ENCODE measurements around the gene BMP8B.

BMP8B gene

GRCh38 chr1:39757501-39757900, 31.2 kb downstream of the BMP8B start:
- no peak for FAIRE-seq

GRCh38 chr1:39755965-39756659, 32.6 kb downstream of the BMP8B start:
- no peak for FAIRE-seq

GRCh38 chr1:39754906-39755504, 33.7 kb downstream of the BMP8B start:
- no peak for FAIRE-seq

GRCh38 chr1:39754026-39754570, 34.6 kb downstream of the BMP8B start:
- no peak for FAIRE-seq

DNA sequence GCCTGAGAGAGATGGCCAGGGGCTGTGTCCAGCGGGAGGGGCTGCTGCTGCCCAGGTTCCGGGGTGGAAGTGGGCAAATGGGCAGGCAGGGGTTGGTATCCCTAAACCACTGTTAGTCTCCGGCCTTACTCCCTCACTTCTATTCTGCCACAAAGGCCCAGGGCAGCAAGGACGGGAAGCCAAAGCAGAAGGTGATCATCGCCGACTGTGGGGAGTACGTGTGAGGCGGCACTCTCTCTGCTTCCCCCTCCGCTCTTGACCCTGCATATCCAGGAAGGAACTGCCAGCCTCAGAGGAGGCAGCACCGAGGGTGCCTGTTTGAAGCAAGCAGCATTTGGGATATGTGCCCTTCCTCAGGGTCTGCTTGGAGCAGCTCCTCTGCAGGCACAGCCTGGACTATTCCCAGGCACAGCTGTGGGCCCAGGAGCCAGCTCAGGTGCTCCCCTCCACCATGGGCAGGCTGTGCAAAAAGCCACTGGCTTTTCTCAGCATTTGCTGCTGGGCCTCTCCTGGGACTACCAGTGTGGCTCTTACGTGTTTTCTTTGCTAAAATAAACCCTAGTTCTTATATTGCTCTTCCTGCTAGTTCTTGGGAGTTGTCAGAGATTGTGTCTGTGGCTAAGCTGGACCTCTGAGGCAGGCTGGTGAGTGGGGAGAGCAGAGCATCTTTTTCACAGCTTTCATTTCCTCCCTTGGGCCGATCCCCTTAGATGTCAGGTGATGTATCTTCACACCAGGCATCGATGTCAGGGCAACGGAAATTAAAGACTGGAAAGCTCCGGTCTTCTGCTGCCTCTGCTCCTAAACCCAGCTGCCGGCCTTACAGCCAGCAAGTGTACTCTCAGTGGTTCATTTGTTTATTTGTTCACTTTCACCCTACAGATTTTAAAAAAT, 35.3 kb downstream of the BMP8B start:
- FAIRE-seq: no peak

GRCh38 chr1:39752703-39753102, 36.0 kb downstream of the BMP8B start:
- no peak for FAIRE-seq

DNA sequence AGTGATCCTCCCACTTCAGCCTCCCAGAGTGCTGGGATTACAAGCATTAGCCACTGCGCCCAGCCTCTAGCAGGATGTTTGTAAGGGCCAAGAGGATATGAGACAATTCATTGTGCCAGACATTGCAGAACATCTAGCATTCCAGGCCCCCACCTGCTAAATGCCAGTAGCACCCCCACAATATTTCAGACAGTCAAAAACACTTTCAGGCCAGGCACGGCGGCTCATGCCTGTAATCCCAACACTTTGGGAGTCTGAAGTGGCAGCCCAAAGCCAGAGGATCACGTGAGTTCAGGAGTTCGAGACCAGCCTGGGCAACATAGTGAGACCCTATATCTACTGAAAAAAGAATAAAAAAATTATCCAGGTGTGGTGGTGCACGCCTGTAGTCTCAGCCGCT, 37.1 kb downstream of the BMP8B start:
- FAIRE-seq: no peak

DNA sequence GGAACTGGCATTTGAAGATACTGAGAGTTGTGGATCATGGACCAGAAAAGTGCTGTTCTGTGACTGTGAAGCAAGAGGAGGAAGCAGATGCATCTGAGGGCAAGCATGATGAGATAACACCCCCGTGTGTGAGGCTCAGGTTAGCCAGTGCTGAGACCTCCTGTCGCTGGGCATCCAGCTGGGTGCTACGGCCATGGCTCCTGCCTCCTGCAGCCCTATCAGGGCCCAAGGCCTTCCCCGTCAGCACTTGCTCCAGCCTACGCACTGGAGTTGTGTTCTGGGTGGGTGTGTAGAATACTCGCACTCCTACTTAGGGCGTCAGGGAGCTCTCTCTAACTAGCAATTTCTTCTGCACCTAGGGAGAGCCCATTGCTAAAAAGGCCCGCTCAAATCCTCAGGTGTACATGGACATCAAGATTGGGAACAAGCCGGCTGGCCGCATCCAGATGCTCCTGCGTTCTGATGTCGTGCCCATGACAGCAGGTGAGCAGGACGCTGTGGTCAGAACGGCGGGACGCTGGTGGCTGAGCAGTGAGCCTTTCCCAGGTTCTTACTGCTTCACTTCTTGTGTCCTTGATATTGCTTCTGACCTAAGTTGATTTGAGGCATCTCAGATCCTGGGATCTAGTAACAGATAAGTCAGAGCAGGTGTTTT, 43.5 kb downstream of the BMP8B start:
- FAIRE-seq: no peak

DNA sequence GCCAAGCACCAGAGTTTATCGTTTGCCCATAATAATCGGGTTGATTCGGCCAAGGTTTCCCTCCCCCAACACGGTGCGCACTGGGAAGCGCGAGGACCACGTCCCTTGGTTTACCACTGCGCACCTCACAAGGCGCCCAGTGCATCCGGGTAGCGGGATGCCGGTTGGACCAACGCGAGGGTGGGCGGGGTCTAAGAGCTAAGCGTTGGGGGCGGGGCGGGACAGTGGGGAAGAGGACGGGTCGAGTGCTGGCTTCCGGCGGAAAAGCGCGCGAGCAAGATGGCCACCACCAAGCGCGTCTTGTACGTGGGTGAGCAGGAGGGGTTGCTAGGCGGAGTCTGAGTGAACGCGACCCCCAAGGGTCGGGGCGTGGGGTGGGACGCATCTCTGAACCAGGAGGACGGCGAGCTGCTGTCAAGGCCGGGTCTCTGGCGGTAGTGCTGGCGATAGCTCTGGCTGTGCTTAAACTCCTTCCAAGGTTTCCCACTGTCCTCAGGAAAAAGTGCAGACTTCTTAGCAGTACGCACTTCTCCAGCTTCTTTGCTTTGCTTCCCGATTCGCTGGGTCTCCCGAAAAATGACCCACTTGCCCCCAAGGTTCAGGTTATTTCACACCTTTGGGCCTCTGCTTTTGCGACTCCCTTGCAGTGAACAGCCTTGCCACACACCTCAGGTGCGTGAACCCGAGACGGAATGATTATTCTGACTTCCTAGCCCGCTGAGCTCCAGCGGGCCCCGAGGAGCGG, 49.9 kb downstream of the BMP8B start, which contains the start of gene PPIE:
Gene PPIE (plus strand): TSS at position 261 of the 745 bp plus-strand sequence. CDS start 19 bp downstream, at position 280.
- no peak for FAIRE-seq

DNA sequence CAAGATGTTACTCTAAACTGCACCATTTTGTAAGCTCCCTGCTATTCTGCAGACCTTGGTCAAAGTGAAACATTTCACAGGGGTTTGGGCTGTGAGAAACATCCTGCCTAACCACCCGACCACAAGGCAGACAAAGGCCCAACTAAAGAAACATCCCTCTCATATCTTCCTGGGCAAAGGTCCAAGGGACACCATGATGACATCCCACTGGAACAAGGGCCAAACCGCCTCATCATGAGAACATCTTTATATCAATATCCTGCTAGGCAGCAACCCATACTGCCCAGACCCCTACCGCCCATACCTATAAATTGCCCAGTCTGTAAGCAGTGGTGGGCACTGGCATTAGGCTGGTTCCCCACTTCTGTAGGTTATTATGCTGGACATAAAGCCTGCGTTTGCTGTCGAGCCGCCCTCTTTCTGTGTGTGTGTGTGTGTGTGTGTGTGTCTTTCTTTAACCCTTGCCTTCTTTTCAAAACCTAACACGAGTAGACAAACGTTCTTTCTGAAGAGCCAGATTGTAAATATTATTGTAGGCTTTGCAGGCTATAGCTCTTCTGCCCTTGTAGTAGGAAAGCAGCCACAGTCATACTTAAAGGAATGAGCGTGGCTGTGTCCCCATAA, 51.0 kb downstream of the BMP8B start:
- FAIRE-seq: no peak

- FAIRE-seq: no peak
These were observed 52.9 kb downstream of the BMP8B start for GRCh38 chr1:39735731-39736130.

DNA sequence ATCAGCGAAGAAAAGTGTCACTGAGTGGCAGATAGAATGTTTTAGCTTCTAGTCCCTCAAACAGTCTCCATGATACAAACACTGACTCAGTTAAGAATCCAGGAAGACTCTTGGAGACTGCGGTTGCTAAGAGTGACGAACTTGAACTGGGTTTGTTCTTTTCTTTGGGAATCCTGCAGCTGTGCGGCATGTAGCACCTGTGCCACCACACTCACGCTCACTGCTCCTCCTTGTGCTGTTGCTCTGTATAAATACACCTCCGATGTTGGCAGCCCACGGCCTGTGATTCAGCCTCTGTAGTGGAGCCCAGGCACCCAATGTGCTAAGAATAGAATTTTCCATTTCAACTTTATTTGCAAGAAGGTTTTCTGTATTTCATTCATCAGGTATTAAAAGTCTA, 55.5 kb downstream of the BMP8B start:
- FAIRE-seq: no peak

- FAIRE-seq: no peak
These were observed 55.9 kb downstream of the BMP8B start for GRCh38 chr1:39732730-39733129.

- FAIRE-seq: no peak
These were observed 58.8 kb downstream of the BMP8B start for GRCh38 chr1:39729842-39730241.

- no peak for FAIRE-seq
These were observed 59.6 kb downstream of the BMP8B start for GRCh38 chr1:39729030-39729429.

GRCh38 chr1:39727932-39728317, 60.7 kb downstream of the BMP8B start:
- no peak for FAIRE-seq

DNA sequence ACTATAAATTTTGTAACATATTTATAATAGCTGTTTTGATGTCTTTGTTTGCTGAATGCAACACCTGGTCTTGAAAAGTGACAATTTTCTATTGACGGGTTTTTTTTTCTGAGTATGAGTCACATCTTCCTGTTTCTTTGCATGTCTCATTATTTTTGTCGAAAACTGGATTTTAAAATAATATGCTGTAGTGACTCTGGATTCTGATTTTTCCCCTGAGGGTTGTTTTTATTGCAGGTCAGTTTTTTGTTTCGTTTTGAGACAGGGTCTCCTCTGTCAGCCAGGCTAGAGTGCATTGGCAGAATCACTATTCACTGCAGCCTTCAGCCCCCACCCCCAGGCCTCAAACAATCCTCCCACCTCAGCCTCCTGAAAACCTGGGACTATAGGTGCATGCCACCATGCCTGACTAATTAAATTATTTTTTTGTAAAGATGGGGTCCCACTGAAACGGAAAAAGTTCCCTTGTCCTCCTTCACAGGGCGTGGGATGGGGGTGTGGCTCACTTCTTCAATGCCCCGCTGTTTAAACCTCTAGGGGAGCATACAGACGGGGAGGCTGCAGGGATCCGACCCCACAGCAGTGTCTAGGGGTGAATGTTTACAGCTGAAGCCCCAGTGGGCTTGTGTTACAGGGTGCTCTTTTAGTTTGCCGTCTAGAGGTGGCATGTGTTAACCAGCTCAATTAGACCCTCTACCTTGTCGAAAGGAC, 61.3 kb downstream of the BMP8B start:
- FAIRE-seq: peak; percentile 18

DNA sequence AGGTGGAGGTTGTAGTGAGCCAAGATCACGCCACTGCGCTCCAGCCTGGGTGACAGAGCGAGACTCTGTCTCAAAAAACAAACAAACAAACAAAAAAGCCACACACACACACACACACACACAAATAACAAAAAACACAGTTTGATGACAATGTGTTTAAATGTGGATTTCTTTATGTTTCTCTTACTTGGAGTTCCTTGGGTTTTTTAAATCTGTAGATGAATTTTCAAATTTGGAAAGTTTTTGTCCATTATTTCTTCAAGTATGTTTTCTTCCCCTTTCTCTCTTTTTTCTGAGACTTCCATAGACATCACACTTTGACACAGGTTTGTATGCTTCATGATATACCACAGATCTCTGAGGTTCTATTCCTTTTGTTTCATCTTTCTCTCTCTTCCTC, 62.1 kb downstream of the BMP8B start:
- no peak for FAIRE-seq

DNA sequence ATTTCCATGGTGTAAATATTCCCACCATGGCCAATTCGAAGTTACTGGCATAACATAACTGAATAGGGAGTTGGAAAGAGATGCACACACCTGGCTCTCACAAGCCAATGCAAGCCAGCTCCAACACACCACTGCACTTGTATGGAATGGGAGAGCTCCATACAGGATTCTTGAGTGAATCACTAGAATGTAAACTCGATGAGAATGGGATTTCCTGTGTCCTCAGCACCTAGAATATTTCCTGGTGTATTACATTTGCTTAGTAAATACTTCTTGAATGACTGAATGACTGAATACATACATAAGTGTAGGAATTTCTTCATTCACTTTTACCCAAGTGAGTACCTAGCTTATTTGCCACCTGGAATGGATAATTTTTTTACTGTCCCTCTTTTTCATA, 66.2 kb downstream of the BMP8B start:
- no peak for FAIRE-seq

GRCh38 chr1:39721664-39722063, 67.0 kb downstream of the BMP8B start:
- FAIRE-seq: no peak

All from colon (tissue), 2 donors.